IPS-20b (cell line): ENCODE measurements around the gene HOXD13.

Experiments used
- H3K27ac ChIP-seq: one replicate; pipeline ENCODE4 v1.5.1; 2013; ENCODE audit warnings: low read length
- H3K27me3 ChIP-seq: 2 replicates; pipeline ENCODE4 v1.6.1; 2013; ENCODE audit warnings: mild to moderate bottlenecking, low read length, inconsistent platforms; ENCODE audit not compliant: insufficient read depth
- H3K36me3 ChIP-seq: 2 replicates; pipeline ENCODE4 v1.6.1; 2013; ENCODE audit warnings: low read depth, mild to moderate bottlenecking, inconsistent platforms, low read length, moderate library complexity; ENCODE audit not compliant: insufficient read depth
- H3K4me1 ChIP-seq: 2 replicates; pipeline ENCODE4 v1.6.1; 2013; ENCODE audit warnings: mild to moderate bottlenecking, control low read depth, inconsistent platforms, low read length, moderate library complexity; ENCODE audit not compliant: insufficient read depth
- H3K4me3 ChIP-seq: 2 replicates; pipeline ENCODE4 v1.5.1; 2013; ENCODE audit warnings: mild to moderate bottlenecking, low read length, inconsistent platforms
- H3K9ac ChIP-seq: 2 replicates; pipeline ENCODE4 v1.6.1; 2013; ENCODE audit warnings: low read depth, mild to moderate bottlenecking, inconsistent platforms, low read length, moderate library complexity
- H3K9me3 ChIP-seq: 2 replicates; pipeline ENCODE4 v1.6.1; 2013; ENCODE audit warnings: mild to moderate bottlenecking, low read depth, low read length, inconsistent platforms; ENCODE audit not compliant: insufficient read depth

Gene HOXD13

GRCh38 chr2:176074919-176075425 lies 17.5 kb upstream of the HOXD13 start:
- Histone ChIP-seq H3K27ac (no peak overlapping the region), H3K9me3 (no peaks in the 10 kb centered on the region), H3K4me3 (no peak overlapping the region), H3K36me3 (no peaks in the 10 kb centered on the region), H3K4me1 (no peaks in the 10 kb centered on the region), H3K27me3 (peaks cover 100% of the 10 kb centered on the region), H3K9ac (no peak overlapping the region)

- H3K4me3 ChIP-seq: no peak overlapping the region
- H3K9ac ChIP-seq: no peak overlapping the region
- no peaks in the 10 kb centered on the region for H3K36me3 ChIP-seq
- H3K4me1 ChIP-seq: no peaks in the 10 kb centered on the region
- no peaks in the 10 kb centered on the region for H3K9me3 ChIP-seq
- H3K27ac ChIP-seq: no peak overlapping the region
- peaks cover 99% of the 10 kb centered on the region for H3K27me3 ChIP-seq
Measured at GRCh38 chr2:176075481-176075880, 17.0 kb upstream of the HOXD13 start.

- Histone ChIP-seq H3K9ac (no peak overlapping the region), H3K27me3 (peaks cover 99% of the 10 kb centered on the region), H3K9me3 (peaks cover 2% of the 10 kb centered on the region; the same call in 1 of the 2 replicates), H3K4me3 (no peak overlapping the region), H3K36me3 (no peaks in the 10 kb centered on the region), H3K4me1 (no peaks in the 10 kb centered on the region), H3K27ac (no peak overlapping the region)
Measured at GRCh38 chr2:176076063-176076462, 16.5 kb upstream of the HOXD13 start.

- no peak overlapping the region for H3K9ac ChIP-seq
- peaks cover 99% of the 10 kb centered on the region for H3K27me3 ChIP-seq
- no peaks in the 10 kb centered on the region for H3K4me1 ChIP-seq
- no peaks in the 10 kb centered on the region for H3K36me3 ChIP-seq
- H3K27ac ChIP-seq: no peak overlapping the region
- H3K4me3 ChIP-seq: no peak overlapping the region
- peaks cover 6% of the 10 kb centered on the region; the same call in 1 of the 2 replicates for H3K9me3 ChIP-seq
Measured at GRCh38 chr2:176076796-176077195, 15.7 kb upstream of the HOXD13 start.

- H3K9me3 ChIP-seq: peaks cover 6% of the 10 kb centered on the region; the same call in 1 of the 2 replicates
- H3K27me3 ChIP-seq: peaks cover 99% of the 10 kb centered on the region
- H3K27ac ChIP-seq: no peak overlapping the region
- H3K4me3 ChIP-seq: peak overlapping the region; percentile 49
- H3K36me3 ChIP-seq: no peaks in the 10 kb centered on the region
- no peak overlapping the region for H3K9ac ChIP-seq
- H3K4me1 ChIP-seq: no peaks in the 10 kb centered on the region
Measured at GRCh38 chr2:176078541-176079284, 13.8 kb upstream of the HOXD13 start.

- peaks cover 10% of the 10 kb centered on the region; the same call in 1 of the 2 replicates for H3K9me3 ChIP-seq
- H3K4me1 ChIP-seq: no peaks in the 10 kb centered on the region
- H3K4me3 ChIP-seq: peak overlapping the region; percentile 49
- no peak overlapping the region for H3K27ac ChIP-seq
- H3K9ac ChIP-seq: no peak overlapping the region
- H3K36me3 ChIP-seq: no peaks in the 10 kb centered on the region
- H3K27me3 ChIP-seq: peaks cover 99% of the 10 kb centered on the region
Measured at GRCh38 chr2:176079285-176079830, 13.2 kb upstream of the HOXD13 start.

GRCh38 chr2:176079831-176080539 lies 12.5 kb upstream of the HOXD13 start:
- H3K4me1 ChIP-seq: no peaks in the 10 kb centered on the region
- no peaks in the 10 kb centered on the region for H3K36me3 ChIP-seq
- H3K9ac ChIP-seq: no peak overlapping the region
- H3K4me3 ChIP-seq: peak overlapping the region; percentile 49
- H3K9me3 ChIP-seq: peaks cover 10% of the 10 kb centered on the region; the same call in 1 of the 2 replicates
- H3K27me3 ChIP-seq: peaks cover 99% of the 10 kb centered on the region
- H3K27ac ChIP-seq: no peak overlapping the region

GRCh38 chr2:176080540-176081375 lies 11.8 kb upstream of the HOXD13 start:
- Histone ChIP-seq H3K9me3 (peaks cover 10% of the 10 kb centered on the region; the same call in 1 of the 2 replicates), H3K4me3 (peak overlapping the region; percentile 38; the same call in 1 of the 2 replicates), H3K9ac (no peak overlapping the region), H3K4me1 (no peaks in the 10 kb centered on the region), H3K27ac (no peak overlapping the region), H3K27me3 (peaks cover 99% of the 10 kb centered on the region), H3K36me3 (no peaks in the 10 kb centered on the region)

- H3K4me3 ChIP-seq: no peak overlapping the region
- H3K9ac ChIP-seq: no peak overlapping the region
- no peak overlapping the region for H3K27ac ChIP-seq
- H3K4me1 ChIP-seq: no peaks in the 10 kb centered on the region
- peaks cover 10% of the 10 kb centered on the region; the same call in 1 of the 2 replicates for H3K9me3 ChIP-seq
- H3K36me3 ChIP-seq: no peaks in the 10 kb centered on the region
- peaks cover 99% of the 10 kb centered on the region for H3K27me3 ChIP-seq
Measured at GRCh38 chr2:176081376-176081836, 11.1 kb upstream of the HOXD13 start.

GRCh38 chr2:176081837-176082524 lies 10.5 kb upstream of the HOXD13 start:
- Histone ChIP-seq H3K9ac (no peak overlapping the region), H3K9me3 (peaks cover 10% of the 10 kb centered on the region; the same call in 1 of the 2 replicates), H3K36me3 (no peaks in the 10 kb centered on the region), H3K4me1 (no peaks in the 10 kb centered on the region), H3K27ac (no peak overlapping the region), H3K4me3 (no peak overlapping the region), H3K27me3 (peaks cover 99% of the 10 kb centered on the region)
